ENCODE measurements around the gene CALD1.
"Not testable (repeated sequence)": the region's sequence is repeated elsewhere in the genome, so short reads cannot be mapped to it uniquely, and the experiment has no call there.

CALD1 gene

DNA sequence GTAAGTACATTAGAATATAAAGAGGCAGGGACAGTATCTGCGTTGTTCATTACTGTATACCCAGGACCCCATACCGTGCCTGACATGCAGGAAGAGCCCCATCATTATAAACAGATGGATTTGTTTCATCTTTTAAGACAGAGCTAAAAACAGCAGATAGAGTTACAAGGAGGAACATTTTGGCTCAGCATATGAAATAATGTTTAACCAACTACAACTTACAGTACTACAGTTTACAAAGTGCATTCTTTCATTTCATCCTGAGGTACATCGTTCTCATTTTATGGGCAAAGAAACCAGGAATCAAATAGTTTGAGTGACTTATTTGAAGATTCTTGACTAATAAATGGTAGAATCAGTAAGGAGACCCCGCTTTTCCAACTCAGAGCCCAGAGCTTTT is 168.8 kb downstream of the CALD1 start:
- no peak for DNase-seq

DNA sequence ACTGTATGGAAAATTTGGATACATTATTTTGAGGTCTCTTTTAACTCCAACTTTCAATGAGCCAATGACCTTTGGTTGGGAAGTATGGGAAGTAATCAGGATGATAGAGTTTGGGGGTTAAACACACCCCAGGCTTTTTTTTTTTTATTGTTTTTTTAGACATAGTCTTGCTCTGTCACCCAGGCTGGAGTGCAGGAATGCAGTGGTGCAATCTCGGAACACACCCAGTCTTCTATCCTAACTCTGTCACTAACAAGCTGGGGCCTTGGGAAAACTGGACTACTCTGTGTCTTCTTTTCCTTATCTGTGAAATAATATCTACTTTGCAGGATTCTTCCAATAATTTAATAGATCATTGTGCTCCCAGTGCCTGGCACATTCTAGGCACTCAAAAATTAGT is 169.3 kb downstream of the CALD1 start:
- no peak for DNase-seq

DNA sequence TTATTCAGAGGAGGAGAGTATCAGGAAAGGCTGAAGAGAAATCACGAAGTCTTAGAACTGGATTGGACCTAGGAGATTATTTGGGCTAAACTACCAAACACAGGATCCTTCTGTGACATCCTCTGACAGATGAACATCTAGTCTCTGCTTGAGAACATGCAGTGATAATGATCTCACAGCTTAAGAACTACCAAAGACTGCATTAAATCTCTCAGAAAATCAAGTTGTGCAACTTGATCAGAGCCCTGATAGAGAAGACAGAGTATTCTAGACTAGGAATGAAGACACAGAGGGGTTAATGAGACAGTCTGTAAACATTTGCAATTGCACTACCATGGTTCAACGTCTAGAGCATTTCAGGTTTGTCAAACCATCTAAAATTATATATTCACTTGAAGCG is 169.7 kb downstream of the CALD1 start:
- DNase-seq: no peak

DNA sequence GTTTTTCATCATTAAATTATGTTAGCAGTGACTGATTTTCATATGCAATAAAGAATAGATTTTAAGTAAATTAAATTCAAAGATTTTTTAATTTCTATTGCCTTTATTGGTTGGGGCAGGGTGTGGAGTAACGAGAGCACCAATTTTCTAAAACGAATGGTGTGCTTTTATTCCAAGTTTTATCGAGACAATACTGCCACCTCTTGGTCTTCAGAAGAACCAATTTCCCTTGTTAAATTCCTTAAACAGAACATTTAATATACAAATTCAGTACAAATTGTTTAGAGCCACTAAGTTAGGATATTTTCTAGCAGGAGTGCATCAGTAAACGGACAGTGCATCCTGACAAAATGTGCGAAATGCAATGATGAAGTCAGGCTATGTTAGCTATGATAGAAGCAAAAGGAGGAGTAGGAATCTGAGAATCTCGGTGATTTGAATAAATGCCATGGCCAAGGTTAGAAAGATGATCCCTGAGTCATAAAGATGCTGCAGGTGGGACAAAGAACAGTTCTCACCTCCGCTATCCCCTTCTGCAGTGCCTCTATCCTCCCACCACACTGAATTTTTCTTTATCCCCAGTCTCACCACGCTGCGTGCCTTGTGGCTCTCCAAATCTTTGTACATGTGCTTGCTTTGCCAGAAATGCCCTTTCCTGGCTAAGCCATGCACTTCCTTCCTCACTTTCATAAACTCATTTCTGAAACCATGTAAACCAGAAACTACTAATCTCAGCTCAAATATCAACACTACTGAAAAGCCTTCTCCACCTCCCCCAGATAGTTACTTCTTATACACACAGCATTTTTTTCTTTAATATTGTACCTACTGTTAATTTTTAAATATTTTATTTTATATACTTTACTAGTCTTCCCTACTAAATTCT is 175.0 kb downstream of the CALD1 start:
- no peak for DNase-seq

DNA sequence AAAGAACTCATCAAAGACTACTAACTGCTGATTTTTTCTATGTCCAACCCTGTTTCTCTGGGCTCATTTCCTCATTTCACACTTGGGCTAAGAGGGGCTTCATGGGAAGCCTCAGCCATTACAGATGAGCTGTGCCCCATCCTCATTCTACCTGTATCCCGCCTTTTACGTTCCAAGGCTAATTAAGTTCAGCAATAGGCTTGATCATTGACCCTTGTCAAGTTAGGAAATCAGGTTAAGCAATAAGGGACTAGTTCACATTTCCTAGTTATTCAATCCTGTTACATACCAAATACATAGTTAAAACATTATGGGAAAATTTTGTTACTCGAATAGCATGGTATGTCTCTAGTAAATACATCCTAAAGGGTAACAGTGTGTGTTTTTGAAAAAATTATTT is 177.6 kb downstream of the CALD1 start:
- DNase-seq: no peak

DNA sequence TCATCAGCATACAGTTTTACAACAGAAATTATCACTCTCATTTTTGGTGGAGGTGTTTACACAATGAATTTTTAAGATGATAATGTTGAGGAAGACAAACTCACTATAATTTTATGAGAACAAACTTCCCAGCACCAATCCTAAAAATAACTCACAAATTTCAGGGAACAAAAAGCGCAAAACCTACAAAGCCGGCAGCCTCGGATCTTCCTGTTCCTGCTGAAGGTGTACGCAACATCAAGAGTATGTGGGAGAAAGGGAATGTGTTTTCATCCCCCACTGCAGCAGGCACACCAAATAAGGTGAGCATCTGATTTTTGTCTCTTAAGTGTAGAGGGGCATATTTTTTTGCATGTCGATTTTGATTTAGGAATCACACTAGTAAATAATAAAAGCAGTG is 180.4 kb downstream of the CALD1 start:
- peak in 12 of 56 donors; percentile 1 to 42 (median 12) for DNase-seq

DNA sequence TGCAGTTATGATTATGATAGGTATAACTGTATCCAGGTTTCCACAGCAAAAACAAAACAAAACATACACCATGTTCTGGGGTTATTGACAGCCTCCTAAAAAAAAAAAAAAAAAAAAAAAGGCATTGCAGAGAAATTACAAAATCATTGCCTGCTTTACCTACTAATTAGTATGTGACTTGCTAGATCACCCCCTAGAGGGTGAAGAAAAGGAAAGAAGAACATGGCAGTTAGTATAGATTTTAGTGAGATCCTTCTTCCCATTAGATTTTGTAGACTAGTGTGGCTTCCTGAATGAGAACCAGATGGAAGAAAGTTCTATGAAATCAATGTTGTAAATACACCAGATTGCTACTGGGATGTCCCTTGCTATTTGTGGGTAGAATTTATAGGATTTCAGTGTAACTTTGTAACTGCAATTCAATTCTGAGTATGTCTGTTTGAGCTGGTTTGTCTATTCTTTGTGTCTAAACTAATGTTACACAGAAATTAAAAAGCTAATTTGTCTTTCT is 182.9 kb downstream of the CALD1 start:
- DNase-seq: no peak

DNA sequence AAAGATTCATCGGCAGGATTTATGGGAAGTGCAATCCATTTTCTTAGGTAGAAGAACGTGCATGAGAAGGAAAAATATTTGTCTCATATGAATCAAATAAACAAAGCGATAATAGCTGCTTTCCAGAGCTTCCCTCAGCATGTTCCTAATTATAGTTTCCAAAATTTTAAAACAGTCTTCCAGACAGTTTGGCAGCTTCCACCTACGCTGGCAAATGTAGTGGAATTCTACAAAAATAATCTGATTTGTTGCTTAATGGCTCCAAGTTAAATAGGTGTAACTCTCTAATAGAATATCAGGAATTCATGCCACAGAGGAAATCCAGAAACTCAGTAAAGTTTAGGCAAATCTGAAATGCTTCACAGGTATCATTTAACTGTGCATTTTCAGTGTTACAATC is 183.6 kb downstream of the CALD1 start:
- no peak for DNase-seq

DNA sequence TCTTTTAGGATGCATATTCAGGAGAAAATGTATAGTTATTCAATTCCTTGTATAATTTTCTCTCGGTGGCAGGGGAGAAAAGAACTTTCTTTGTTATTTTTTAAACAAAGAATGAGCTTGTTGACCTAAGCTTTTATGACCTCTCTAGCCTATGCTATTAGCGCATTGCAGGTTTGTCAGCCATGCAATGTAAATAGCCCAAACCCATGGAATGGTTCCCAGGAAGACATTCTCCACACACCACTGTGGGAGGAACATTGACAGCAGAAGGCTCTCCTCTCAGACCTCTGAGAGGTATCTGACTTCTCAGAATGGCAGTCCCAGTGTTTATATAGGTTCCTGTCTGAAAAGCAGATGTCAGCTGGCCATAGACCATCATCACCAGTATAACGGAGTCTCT is 187.3 kb downstream of the CALD1 start:
- DNase-seq: no peak

DNA sequence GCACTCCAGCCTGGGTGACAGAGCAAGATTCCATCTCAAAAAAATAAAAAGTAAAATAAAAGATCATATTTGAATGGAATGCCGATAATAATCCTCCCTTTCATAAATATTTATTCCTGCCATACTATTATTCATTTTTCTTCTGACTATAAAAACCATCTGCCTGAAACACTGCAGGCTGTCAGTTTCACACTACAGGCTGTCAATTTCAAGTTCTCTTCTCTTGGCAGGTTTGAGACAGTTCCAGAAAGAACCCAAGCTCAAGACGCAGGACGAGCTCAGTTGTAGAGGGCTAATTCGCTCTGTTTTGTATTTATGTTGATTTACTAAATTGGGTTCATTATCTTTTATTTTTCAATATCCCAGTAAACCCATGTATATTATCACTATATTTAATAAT is 188.7 kb downstream of the CALD1 start:
- no peak for DNase-seq

DNA sequence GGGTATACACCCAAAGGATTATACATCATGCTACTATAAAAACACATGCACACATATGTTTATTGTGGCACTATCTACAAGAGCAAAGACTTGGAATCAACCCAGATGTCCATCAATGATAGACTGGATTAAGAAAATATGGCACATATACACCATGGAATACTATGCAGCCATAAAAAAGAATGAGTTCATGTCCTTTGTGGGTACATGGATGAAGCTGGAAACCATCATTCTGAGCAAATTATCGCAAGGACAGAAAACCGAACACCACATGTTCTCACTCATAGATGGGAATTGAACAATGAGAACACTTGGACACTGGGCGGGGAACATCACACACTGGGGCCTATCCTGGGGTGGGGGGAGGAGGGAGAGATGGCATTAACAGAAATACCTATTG is 202.2 kb downstream of the CALD1 start:
- not testable (repeated sequence) for DNase-seq

DNA sequence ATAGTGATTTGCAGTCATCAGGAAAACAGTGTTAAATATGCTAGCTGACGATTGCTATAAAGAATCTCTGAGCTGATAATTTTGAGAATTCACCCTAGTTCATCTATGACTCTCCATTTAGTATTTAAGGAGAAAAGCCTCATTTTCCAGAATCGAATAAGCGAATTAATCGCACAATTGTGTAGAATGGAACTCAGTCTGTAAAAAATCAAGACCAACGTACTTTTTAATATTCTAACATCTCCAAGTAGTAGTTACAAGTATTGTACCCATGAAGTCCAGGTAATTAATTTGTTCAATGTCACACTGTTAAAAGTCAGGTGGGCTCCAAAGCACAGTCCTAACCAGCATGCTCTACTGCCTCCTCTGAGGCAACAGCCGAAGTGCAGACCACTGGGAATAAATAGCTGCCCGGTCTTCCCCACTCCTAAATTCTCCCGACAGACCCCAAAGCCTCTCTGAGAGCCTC is 206.5 kb downstream of the CALD1 start:
- DNase-seq: no peak

DNA sequence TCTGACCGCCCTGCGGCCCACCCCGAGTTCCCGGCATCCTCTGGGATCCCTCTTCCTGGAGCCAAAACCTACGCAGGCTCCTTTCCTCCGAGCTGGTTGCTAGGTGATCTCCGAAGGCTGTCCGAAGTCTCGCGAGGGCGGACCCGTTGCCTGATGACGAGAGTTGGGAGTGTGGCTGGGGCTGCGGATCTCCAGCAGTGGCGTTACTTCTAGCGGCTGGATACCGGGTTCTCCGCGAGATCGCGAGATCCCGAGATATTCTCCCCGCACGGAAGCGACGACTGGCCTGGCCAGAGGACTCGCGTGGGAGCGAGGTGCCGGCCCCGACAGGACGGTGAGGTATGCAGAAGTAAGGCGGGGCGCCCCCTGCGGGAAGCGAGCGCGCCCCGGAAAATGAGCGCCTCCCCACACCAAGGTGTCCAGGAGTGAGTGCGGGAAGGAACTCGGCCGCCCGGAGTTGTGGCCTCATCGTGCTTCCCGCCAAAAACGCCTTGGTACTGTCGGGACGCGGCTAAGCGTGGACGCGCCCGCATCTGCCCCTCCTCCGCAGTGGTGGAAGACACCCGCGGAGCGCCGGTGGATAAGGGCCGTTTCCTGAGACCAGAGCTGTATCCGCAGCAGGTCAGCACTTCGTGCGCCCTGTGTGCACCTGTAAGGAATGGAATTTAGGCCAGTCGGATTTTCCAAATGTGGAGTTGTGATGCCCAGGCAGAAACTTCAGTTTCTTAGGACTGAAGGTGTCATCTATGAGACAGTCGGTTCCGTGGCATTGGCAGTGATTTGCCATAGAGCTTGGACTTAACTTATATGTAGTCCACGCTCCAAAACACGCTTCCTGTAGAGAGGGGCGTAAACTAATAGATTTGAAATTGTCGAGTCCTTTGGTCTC is 207.2 kb downstream of the CALD1 start, which contains the start of gene AGBL3:
TSS of gene AGBL3 (plus strand) at position 146 of the 889 bp plus-strand sequence. CDS start 1,426 bp downstream, outside the sequence.
- peak; percentile 35 to 96 (median 90) for DNase-seq

DNA sequence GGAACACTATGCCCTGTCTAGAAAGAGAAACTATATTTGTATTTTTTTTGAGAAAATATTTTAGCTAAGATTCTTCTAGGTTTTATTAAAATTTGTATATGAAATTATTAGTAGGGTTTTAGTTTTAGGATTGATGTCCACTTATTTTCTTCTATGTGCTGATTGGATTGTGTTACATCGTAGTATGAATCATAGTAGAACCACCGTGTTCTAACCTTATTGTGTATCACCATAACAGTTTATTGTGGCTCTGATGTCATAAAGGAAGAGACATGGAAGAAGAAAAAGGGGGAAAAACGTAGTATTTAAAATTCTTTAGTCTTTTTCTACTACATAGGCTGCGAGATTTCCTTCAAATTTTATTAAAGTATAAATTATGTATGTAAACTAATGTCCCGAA is 208.7 kb downstream of the CALD1 start:
- DNase-seq: no peak

DNA sequence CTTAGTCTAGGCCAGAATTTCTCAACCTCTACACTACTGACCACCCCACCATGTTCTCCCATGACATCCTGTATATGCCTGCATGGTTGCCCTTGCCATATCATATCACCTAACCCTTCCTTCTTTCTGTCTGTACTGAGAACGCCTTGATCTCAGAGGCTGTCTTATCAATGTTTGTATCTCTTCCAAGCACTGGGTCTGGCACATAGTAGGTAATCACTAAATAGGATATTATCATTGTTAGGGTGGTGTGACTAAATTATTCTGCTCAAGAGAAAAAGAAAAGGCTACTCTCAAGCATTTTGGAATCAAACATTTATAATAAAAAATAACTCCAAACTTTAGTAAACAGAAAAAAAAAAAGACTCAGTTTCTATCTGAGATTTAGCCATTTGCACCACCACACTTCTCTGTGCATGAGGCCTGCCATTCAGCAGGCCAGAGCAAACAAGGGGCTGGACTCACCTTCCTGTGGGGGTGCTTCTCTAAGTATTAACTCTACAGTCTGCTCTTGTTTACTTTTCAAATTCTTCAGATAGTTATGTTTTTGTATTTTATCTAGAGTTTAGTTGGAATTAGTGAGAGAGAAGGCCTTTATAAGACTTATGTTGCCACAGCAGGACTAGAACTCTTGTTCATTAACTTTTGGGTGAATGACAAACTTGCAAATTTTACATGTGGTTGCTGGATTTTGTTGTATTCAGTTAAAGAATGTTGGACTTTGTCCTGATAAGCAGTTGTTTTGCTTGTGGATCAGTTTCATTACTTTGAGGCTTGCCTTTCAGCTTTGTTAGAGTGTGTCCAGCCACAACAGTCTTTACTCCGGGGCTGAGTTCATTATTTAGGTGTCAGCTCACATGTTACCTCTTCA is 212.3 kb downstream of the CALD1 start:
- DNase-seq: no peak

DNA sequence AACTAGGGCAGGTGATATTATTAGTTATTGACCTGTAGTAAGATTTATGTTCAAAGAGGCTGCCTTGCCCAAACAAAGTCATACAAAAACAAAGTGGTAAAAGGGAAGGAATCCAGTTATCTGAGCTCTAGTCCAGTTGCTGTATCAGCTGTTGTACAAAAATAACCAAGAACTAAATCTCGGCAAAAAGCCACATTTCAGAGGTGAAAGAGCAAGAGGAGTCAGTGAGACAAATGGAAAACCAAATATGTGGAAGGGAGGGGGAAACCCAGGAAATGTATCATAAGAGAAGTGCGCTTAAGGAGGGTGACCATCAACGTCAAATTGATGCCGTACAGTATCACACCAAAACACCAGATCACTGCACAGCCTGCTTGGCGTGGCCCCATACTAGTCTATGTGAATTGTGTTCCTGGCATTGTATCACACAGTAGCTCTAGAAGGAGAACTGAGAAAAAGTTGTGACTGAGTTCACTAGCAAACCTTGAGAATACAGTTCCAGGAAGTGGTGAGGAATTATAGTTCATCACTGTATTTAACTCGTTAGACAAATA is 213.3 kb downstream of the CALD1 start:
- no peak for DNase-seq

DNA sequence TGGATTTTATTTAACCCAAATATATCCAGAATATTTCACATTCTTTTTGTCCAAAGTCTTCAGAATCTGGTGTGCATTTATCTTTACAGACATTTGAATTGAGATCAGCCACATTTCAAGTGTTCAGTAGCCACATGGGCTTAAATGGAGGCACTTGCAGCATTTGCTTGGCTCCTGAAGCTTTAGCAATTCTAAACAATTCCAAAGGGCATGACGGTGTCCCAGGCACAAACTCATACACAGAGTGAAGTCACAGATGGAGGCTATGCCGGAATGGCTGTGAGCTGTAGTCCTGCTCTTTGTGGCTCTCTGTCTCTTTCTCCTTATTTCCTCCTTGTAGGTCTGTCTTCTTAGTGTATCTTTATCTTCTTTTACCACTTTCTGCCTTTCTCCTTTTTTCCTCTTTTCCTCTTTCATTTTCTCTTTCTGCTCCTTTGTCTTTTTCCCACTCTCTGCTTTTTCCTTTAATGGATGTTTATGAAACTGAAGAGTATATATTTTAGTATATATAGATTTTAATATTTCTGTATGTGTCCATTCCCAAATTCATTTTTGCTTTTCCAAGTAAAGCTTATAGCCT is 214.5 kb downstream of the CALD1 start:
- DNase-seq: no peak

DNA sequence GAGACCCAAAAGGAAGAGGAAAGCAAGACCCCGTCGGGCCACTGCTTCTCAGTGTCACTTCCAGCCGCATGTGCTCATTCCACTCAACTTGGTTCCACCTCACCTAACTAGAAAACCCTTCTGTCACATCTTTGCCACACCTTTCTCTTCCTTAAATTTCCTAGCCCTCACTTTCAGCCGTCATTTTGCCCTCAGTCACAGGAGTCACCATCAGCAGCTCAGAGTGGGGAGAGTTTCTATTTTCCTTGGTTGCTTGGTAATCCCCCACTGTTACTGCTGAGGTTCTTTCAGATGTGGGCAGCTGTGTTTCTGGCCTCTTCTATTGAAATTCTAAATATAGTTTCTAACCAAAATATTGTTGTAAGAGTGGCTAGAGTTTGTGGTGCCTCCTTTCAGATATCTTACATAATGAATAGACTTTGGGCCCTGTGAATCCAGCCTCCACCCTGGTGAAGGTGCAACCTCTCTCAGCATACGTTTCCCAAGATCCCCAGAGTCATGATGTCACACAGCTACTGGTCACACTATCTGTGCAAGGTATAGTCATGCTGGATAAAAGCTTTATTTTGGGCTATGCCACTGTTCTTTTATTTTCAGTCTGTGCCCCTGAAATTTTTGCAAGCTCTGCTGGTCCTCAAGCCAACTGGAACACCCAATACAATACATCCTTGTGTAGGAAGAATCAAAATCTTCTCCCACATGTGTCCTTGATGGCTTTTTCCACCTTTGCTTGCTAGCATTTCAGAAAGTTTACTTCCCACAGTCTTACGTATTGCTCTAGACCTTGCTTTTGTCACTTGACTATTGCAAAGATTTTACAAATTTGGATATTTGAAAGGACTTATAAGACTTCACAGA is 216.0 kb downstream of the CALD1 start:
- DNase-seq: no peak

DNA sequence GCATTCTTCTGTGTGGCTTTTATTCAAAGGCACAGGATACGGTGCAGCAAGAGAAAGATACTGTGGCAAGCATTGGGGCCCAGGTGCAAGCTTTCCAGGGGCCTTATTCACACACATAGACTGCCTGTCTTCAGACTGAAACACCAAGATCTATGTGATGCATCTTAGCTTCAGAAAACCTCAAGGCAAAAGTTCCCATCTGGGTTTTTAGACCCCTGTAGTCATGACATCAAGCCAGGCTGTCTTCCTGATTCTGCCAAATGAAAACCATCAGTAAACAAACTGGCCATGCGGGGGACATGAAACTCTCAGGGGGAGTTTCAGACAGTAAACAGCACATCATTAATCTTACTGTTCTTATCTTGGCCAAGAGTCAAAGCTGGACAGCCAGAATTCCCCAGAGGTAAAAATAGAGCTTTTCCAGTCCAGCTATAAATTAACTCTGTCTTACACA is 216.7 kb downstream of the CALD1 start:
- DNase-seq: no peak
